ENCODE results near the gene TRMT1. TPM values are rescaled to one million over a fixed set of nuclear protein-coding genes. Genes with fewer than 3 reads are reported as not detected.

TRMT1 gene
- polyA plus RNA-seq, 6 donors from 2014 or later, result 20.2 to 36.3 (median 24.1) TPM

DNA sequence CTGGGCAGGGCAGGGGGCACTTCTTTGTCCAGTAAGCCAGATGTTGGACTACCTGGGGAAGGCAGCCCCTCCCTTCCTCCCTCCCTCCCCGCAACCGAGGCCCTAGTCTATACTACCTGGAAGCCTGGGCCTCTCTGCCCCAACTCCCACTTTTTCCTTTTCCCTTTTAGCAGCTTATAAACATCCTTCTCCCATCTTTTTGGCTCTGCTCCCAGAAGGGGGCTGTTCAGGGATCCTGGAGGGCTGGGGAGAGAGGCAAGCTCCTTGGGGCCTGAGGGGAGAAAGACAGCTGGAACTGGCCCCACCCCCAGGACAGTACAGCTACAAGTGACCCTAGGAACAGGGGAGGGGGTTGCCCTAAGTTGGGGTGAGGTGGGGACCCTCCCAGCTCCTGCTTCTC is 58.8 kb downstream of the TRMT1 start:
- no peaks in the 10 kb centered on the region for H3K36me3 Mint-ChIP-seq

DNA sequence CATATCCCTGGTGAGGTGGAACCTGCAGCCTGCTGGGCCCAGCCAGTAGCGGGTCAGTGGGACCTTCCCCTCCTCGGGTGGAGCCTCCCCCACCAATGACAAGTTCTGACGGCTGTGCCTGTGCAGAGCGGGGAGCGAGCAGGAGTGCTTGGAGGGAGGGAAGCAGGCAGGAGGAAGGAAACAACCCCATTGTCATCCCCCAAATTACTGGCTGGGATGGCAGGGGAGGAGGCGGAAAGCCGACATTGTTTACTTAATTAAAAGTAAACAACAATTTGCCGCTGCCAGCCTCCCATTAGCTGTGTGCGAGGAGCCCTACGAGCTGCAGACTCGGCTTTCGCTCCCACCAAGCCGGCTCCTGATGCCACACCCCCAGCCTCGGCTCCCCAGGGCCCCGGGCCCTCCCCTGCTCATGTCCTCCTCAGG is 59.4 kb downstream of the TRMT1 start:
- Mint-ChIP-seq H3K4me3 (no peak overlapping the region), H3K27ac (no peak overlapping the region), H3K27me3 (peaks cover 13 to 40% (median 35%) of the 10 kb centered on the region in 3 donors), H3K9me3 (no peaks in the 10 kb centered on the region), H3K36me3 (no peaks in the 10 kb centered on the region), H3K4me1 (peaks cover under 1 to 13% (median 9%) of the 10 kb centered on the region in 3 donors)
- ATAC-seq (ENCODE audit: low read depth in 2 of 2), result no peak
- DNase-seq, result no peak

More for the DNA sequence above, 58.8 kb downstream of the TRMT1 start:
- no peak overlapping the region for H3K4me3 Mint-ChIP-seq
- ATAC-seq (ENCODE audit: low read depth in 2 of 2), result no peak
- H3K27me3 Mint-ChIP-seq, result peaks cover 10 to 36% (median 31%) of the 10 kb centered on the region in 3 donors
- DNase-seq, result no peak
- H3K9me3 Mint-ChIP-seq, result no peaks in the 10 kb centered on the region
- peaks cover 0 to 14% (median 9%) of the 10 kb centered on the region in 3 donors for H3K4me1 Mint-ChIP-seq
- peak overlapping the region in 1 of 6 donors; percentile 69 for H3K27ac Mint-ChIP-seq

GRCh38 chr19:13056052-13056660 is 60.4 kb downstream of the TRMT1 start:
- Mint-ChIP-seq H3K9me3 (no peaks in the 10 kb centered on the region), H3K27me3 (peaks cover 14 to 50% (median 42%) of the 10 kb centered on the region in 3 donors), H3K4me3 (no peak overlapping the region), H3K4me1 (peaks cover 10 to 13% (median 10%) of the 10 kb centered on the region in 3 donors), H3K36me3 (no peaks in the 10 kb centered on the region), H3K27ac (no peak overlapping the region)
- no peak for DNase-seq
- ATAC-seq (ENCODE audit: low read depth in 2 of 2), result no peak

GRCh38 chr19:13055213-13056051 is 61.1 kb downstream of the TRMT1 start:
- Mint-ChIP-seq H3K36me3 (no peaks in the 10 kb centered on the region), H3K4me3 (no peak overlapping the region), H3K27ac (no peak overlapping the region), H3K4me1 (peaks cover 8 to 14% (median 10%) of the 10 kb centered on the region in 3 donors), H3K27me3 (peaks cover 8 to 56% (median 42%) of the 10 kb centered on the region in 3 donors), H3K9me3 (no peaks in the 10 kb centered on the region)
- ATAC-seq (ENCODE audit: low read depth in 2 of 2) (no peak), DNase-seq (no peak)

Other genes starting within 250 kb of the TRMT1 start
- gene DNASE2, start 235.3 kb downstream of the TRMT1 start, polyA plus RNA-seq (ENCODE audit: low read depth in 6 of 6), result 10 to 100 TPM; 24.5 to 55.8 (median 40.6) TPM
- gene KLF1, start 229.5 kb downstream of the TRMT1 start, polyA plus RNA-seq (ENCODE audit: low read depth in 6 of 6), result not detected
- gene GCDH, start 225.6 kb downstream of the TRMT1 start, polyA plus RNA-seq (ENCODE audit: low read depth in 6 of 6), result 10 to 100 TPM in 5 of 6 donors, 1 to 10 TPM in 1; 7.8 to 16.3 (median 13.4) TPM
- gene SYCE2, start 197.4 kb downstream of the TRMT1 start, polyA plus RNA-seq (ENCODE audit: low read depth in 6 of 6), result under 1 TPM in 1 of 6 donors, not detected in 5; 0.21 TPM
- gene FARSA, start 183.0 kb downstream of the TRMT1 start, polyA plus RNA-seq (ENCODE audit: low read depth in 6 of 6), result 10 to 100 TPM; 33.8 to 63.0 (median 44.0) TPM
- 100 to 1,000 TPM in 5 of 6 donors, 10 to 100 TPM in 1; 97.4 to 189 (median 155) TPM for gene CALR, start 178.1 kb downstream of the TRMT1 start, polyA plus RNA-seq (ENCODE audit: low read depth in 6 of 6)
- gene RAD23A, start 170.9 kb downstream of the TRMT1 start, polyA plus RNA-seq (ENCODE audit: low read depth in 6 of 6), result 100 to 1,000 TPM in 3 of 6 donors, 10 to 100 TPM in 3; 82.9 to 119 (median 99.3) TPM
- 10 to 100 TPM; 49.4 to 65.9 (median 52.7) TPM for gene GADD45GIP1, start 159.5 kb downstream of the TRMT1 start, polyA plus RNA-seq (ENCODE audit: low read depth in 6 of 6)
- gene DAND5, start 147.2 kb downstream of the TRMT1 start, polyA plus RNA-seq (ENCODE audit: low read depth in 6 of 6), result not detected
- 1 to 10 TPM in 2 of 6 donors, under 1 TPM in 2, not detected in 2; 0.21 to 2.1 (median 1.1) TPM for gene NFIX, start 121.3 kb downstream of the TRMT1 start, polyA plus RNA-seq (ENCODE audit: low read depth in 6 of 6)
- gene LYL1, start 13.9 kb downstream of the TRMT1 start, polyA plus RNA-seq (ENCODE audit: low read depth in 6 of 6), result 10 to 100 TPM; 39.9 to 88.3 (median 50.8) TPM
- 1 to 10 TPM in 2 of 6 donors, under 1 TPM in 4; 0.47 to 1.4 (median 0.67) TPM for gene NACC1, start 1.5 kb upstream of the TRMT1 start, polyA plus RNA-seq (ENCODE audit: low read depth in 6 of 6)
- 10 to 100 TPM; 48.2 to 84.3 (median 60.0) TPM for gene STX10, start 33.6 kb upstream of the TRMT1 start, polyA plus RNA-seq (ENCODE audit: low read depth in 6 of 6)
- 1,000 to 10,000 TPM in 2 of 6 donors, 100 to 1,000 TPM in 4; 351 to 1,131 (median 562) TPM for gene IER2, start 33.7 kb upstream of the TRMT1 start, polyA plus RNA-seq (ENCODE audit: low read depth in 6 of 6)